Adipose tissue (tissue), 3 donors: Measurements from ENCODE around the gene ZBTB4. TPM values are rescaled to one million over a fixed set of nuclear protein-coding genes. Genes with fewer than 3 reads are reported as not detected.

Experiments used
- H3K27ac ChIP-seq: one replicate; pipeline ENCODE4 v1.5.1; 2013; ENCODE audit warnings: low read depth, low read length
- WGBS, 3 donors: extraction: QIAGEN DNeasy Blood & Tissue Kit; methylation state at CpG; one replicate each; pipeline ENCODE4 v1.1.7; 2013; 5-methylcytosine and 5-hydroxymethylcytosine counted together
- polyA plus RNA-seq, 3 donors: library from polyadenylated mRNA; stranded (reverse); fragments of 200-250 nt; gene quantifications; one replicate each; pipeline ENCODE4 v1.2.3, GENCODE V29; 2013
- donor health status: healthy with polysubstance abuse.
- donor health status: Bipolar disorder and iron deficiency.
- donor health status: healthy.

The ZBTB4 gene, protein sequence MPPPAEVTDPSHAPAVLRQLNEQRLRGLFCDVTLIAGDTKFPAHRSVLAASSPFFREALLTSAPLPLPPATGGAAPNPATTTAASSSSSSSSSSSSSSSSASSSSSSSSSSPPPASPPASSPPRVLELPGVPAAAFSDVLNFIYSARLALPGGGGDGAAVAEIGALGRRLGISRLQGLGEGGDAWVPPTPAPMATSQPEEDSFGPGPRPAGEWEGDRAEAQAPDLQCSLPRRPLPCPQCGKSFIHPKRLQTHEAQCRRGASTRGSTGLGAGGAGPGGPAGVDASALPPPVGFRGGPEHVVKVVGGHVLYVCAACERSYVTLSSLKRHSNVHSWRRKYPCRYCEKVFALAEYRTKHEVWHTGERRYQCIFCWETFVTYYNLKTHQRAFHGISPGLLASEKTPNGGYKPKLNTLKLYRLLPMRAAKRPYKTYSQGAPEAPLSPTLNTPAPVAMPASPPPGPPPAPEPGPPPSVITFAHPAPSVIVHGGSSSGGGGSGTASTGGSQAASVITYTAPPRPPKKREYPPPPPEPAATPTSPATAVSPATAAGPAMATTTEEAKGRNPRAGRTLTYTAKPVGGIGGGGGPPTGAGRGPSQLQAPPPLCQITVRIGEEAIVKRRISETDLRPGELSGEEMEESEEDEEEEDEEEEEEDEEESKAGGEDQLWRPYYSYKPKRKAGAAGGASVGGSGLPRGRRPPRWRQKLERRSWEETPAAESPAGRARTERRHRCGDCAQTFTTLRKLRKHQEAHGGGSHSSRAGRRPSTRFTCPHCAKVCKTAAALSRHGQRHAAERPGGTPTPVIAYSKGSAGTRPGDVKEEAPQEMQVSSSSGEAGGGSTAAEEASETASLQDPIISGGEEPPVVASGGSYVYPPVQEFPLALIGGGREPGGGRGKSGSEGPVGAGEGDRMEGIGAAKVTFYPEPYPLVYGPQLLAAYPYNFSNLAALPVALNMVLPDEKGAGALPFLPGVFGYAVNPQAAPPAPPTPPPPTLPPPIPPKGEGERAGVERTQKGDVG
- 10 to 100 TPM; 17.4 to 45.0 (median 32.9) TPM for polyA plus RNA-seq

DNA sequence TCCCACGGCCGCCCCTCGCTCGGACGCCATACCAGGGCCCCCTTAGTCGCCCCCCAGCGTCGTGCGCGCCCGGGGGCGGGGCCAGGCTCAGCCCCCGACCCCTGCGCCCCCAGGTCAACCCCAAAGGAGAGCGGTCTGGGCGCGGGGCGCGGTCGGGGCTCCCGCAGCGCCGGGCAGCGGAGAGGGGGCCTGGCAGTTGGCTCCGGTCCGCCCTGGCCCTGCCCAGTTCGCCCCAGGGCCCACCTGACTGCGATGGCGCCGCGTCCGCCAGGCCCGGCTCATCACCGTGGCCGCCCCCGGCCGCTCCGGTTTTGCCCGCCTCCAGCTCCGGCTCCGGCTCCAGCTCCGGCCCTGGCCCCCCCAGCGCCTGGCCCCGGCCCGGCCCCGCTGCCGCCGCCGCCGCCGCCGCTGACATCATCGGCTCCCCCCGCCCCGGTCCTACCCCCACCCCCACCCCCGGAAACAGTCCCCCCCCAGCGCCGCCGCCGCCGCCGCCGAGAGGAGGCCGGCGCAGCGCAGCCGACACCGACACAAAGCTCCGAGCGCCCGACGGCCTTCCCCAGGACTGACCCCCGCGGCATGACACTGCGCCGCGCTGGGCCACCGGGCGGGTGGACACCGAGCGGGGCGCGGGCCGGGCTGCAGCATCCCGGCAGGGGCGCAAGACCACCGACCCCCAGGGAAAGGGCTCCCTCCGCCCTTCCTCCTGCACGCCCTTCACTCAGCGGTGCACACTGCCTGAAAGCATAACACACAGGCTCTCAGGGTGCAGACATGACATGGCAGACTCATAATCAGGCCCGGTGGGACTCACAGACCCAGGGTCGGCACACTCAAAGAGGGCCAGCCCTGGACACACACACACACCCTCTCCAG lies at the start of gene ZBTB4:
ZBTB4 (minus strand) TSS at position 419 of the 876 bp plus-strand sequence. CDS start 12,830 bp downstream, outside the sequence.
- WGBS, 3 donors, result 0 to 1% (median 0%) methylated on average over 50 to 92 of the region's 92 CpGs
- H3K27ac ChIP-seq, result peak within 1 kb of the TSS; percentile 11

DNA sequence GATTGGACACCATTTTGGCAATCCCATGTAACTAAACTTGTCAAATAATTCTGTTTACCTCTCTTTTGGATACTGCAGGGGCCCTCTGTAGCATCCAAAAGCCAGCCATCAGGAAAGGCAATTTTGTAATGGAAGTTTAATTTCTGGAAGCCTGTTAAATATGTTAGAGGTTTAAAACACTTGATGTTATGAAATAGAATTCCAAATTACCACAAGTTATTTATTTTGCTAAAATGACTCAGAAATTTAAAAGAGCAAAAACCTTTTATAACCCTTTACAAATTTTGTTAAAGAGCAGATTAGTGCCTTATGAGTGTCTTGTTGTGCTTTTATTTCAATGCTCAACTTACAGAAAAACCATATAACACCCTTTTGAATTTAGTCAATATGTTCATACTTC lies 49.4 kb upstream of the ZBTB4 start:
- H3K27ac ChIP-seq, result no peak overlapping the region

DNA sequence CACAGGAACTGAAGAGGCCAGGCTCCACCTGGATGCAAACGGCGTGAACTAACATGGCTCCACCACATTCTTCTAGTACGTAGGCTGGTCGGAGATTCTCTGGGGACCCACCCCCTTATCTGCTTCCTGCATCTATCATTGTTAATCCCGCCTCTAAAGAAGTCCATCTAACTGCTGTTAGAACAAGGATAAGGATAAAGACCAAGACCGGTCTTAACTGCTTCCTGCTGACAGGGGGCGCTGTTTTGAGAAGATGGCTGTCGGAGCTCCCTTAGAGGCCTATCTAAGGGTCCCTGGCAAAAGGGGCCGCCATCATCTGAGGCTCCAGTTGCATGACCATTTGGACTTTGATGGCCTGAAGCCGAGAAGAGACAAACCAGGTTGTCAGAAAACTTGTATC lies 43.6 kb upstream of the ZBTB4 start:
- WGBS, 3 donors, result 31 to 47% (median 36%) methylated on average over 10 of the region's 10 CpGs
- no peak overlapping the region for H3K27ac ChIP-seq

DNA sequence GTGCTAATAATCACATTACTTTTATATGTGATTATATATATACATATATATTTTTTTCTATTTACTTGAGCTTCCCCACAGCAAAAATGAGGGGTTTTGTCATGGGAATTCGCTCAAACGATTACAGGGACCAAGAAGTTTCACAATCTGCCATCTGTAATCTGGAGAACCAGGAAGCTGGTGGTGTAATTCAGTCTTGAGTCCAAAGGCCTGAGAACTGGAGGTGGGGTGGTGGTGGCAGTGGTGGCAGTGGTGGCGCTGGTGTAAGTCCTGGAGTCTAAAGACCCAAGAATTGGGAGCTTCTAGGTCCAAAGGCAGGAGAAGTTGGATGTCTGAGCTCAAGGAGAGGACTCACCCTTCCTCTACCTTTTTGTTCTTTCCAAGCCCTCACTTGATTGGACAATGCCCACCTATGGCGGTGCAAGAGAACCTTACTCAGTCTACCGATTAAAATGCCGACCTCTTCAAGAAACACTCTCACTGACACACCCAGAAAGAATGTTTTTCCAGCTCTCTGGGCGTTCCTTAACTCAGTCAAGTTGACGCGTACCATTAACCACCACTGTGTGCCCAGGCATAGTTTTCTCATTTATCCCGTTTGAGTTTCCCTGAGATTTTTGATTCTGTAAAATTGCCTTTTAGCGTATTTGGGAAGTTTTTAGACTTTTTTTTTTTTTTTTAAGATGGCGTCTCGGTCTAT lies 36.6 kb upstream of the ZBTB4 start:
- H3K27ac ChIP-seq, result no peak overlapping the region
- WGBS, 3 donors, result 82 to 84% (median 82%) methylated on average over 13 of the region's 13 CpGs

DNA sequence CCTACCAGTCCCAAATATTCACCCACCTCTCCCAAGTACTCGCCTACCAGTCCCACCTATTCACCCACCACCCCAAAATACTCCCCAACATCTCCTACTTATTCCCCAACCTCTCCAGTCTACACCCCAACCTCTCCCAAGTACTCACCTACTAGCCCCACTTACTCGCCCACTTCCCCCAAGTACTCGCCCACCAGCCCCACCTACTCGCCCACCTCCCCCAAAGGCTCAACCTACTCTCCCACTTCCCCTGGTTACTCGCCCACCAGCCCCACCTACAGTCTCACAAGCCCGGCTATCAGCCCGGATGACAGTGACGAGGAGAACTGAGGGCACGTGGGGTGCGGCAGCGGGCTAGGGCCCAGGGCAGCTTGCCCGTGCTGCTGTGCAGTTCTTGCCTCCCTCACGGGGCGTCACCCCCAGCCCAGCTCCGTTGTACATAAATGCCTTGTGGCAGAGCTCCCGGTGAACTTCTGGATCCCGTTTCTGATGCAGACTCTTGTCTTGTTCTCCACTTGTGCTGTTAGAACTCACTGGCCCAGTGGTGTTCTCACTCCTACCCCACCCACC lies 34.5 kb upstream of the ZBTB4 start:
- 59 to 77% (median 76%) methylated on average over 17 of the region's 17 CpGs for WGBS, 3 donors
- H3K27ac ChIP-seq, result no peak overlapping the region

DNA sequence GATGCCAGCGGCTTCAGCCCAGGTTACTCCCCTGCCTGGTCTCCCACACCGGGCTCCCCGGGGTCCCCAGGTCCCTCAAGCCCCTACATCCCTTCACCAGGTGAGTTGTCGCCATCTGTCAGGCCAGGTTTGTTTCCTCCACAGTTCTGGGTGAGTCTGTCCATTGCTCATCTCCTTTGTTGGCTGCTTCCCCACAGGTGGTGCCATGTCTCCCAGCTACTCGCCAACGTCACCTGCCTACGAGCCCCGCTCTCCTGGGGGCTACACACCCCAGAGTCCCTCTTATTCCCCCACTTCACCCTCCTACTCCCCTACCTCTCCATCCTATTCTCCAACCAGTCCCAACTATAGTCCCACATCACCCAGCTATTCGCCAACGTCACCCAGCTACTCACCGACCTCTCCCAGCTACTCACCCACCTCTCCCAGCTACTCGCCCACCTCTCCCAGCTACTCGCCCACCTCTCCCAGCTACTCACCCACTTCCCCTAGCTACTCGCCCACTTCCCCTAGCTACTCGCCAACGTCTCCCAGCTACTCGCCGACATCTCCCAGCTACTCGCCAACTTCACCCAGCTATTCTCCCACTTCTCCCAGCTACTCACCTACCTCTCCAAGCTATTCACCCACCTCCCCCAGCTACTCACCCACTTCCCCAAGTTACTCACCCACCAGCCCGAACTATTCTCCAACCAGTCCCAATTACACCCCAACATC lies 33.6 kb upstream of the ZBTB4 start:
- no peak overlapping the region for H3K27ac ChIP-seq
- WGBS, 3 donors, result 80 to 85% (median 85%) methylated on average over 20 of the region's 20 CpGs

DNA sequence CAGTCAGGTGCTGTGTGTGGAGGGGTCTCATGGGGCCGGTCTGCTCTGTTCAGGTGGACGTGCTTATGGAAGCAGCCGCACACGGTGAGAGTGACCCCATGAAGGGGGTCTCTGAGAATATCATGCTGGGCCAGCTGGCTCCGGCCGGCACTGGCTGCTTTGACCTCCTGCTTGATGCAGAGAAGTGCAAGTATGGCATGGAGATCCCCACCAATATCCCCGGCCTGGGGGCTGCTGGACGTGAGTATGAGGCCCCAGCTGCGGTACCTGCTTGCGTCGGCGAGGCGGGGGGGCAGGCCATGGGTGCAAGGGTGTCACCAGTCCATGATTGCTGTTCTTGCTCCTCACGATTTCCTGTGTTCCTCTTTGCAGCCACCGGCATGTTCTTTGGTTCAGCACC lies 32.7 kb upstream of the ZBTB4 start:
- 85 to 92% (median 88%) methylated on average over 15 of the region's 15 CpGs for WGBS, 3 donors

DNA sequence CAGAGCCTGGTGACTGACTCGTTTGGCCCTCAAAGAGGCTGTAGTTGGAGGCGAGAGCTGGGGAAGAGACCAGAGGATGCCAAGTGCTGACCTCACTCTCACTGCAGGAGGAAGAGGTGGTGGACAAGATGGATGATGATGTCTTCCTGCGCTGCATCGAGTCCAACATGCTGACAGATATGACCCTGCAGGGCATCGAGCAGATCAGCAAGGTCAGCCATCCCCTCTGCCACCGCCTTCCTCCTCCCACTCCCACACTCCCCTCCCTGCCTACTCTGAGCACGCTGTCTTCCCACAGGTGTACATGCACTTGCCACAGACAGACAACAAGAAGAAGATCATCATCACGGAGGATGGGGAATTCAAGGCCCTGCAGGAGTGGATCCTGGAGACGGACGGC lies 31.7 kb upstream of the ZBTB4 start:
- H3K27ac ChIP-seq, result no peak overlapping the region
- WGBS, 3 donors, result 65 to 82% (median 66%) methylated on average over 10 of the region's 10 CpGs

More for the DNA sequence above, 32.7 kb upstream of the ZBTB4 start:
- H3K27ac ChIP-seq, result no peak overlapping the region

DNA sequence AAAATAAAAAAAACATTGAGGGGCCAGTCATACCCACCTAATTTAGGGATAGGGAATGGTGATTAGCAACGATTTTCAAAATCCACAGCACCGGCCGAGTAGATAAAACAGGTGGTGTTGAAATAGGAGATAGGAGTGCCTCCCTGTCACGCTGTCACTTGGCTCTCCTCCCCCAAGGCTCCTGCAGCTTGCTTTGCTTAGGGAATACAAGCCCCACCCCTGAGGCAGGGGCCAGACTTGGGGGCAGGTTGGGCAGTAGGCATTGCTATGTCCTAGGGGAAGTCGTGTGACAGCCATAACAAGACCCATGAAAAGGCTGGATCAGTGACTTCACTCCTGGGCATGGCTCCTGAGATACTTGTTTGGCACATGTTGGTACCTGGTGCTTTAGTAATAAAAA lies 30.5 kb upstream of the ZBTB4 start:
- H3K27ac ChIP-seq, result no peak overlapping the region
- 61 to 79% (median 77%) methylated on average over 5 of the region's 5 CpGs for WGBS, 3 donors

DNA sequence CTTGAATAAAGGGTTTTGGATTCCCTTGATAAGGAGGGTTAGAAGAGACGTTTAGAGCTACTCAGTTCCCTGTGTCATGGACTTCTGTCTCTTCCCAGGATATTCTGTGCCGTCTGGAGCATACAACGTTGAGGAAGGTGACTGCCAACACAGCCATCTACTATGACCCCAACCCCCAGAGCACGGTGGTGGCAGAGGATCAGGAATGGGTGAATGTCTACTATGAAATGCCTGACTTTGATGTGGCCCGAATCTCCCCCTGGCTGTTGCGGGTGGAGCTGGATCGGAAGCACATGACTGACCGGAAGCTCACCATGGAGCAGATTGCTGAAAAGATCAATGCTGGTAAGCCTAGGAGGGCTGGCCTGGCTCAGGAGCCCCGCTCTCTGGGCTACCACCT lies 29.4 kb upstream of the ZBTB4 start:
- H3K27ac ChIP-seq, result no peak overlapping the region
- WGBS, 3 donors, result 87 to 93% (median 89%) methylated on average over 9 of the region's 9 CpGs

DNA sequence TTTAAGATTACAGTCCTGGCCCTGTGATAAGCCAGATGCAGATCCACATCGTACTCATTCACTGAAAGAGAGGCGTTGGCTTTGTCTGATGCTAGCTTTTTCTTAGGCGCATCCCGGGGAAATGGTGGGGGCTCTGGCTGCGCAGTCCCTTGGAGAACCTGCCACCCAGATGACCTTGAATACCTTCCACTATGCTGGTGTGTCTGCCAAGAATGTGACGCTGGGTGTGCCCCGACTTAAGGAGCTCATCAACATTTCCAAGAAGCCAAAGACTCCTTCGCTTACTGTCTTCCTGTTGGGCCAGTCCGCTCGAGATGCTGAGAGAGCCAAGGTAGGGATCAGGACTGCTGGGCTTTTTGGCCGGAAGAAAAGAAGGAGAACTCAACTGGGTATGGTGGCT lies 28.7 kb upstream of the ZBTB4 start:
- no peak overlapping the region for H3K27ac ChIP-seq
- 74 to 79% (median 78%) methylated on average over 11 of the region's 11 CpGs for WGBS, 3 donors

DNA sequence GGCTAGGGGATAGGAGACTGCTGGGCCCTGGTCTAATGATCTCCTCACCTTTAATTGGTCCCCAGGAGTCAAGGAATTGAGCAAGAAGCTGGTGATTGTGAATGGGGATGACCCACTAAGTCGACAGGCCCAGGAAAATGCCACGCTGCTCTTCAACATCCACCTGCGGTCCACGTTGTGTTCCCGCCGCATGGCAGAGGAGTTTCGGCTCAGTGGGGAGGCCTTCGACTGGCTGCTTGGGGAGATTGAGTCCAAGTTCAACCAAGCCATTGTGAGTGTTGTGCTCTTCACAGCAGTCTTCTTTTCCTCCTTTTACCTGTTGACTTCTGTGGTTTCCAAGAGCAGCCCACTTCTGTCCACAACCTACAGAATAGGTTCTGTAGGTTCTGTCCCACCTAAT lies 24.1 kb upstream of the ZBTB4 start:
- H3K27ac ChIP-seq, result no peak overlapping the region
- WGBS, 3 donors, result 93 to 96% (median 94%) methylated on average over 8 of the region's 8 CpGs

DNA sequence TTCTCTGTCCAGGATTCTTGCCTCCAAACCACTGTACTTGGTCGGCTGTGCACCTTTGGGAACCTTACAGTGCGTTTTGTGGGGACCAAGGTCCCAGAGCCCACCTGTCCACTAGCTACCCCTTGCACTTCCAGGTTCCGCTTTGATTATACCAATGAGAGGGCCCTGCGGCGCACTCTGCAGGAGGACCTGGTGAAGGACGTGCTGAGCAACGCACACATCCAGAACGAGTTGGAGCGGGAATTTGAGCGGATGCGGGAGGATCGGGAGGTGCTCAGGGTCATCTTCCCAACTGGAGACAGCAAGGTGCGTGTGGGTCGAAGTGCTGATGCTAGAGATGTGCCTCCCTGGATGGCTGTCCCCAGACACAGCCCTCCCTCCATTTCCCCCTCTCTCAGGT lies 23.6 kb upstream of the ZBTB4 start:
- WGBS, 3 donors, result 83 to 89% (median 88%) methylated on average over 14 of the region's 14 CpGs
- H3K27ac ChIP-seq, result no peak overlapping the region

DNA sequence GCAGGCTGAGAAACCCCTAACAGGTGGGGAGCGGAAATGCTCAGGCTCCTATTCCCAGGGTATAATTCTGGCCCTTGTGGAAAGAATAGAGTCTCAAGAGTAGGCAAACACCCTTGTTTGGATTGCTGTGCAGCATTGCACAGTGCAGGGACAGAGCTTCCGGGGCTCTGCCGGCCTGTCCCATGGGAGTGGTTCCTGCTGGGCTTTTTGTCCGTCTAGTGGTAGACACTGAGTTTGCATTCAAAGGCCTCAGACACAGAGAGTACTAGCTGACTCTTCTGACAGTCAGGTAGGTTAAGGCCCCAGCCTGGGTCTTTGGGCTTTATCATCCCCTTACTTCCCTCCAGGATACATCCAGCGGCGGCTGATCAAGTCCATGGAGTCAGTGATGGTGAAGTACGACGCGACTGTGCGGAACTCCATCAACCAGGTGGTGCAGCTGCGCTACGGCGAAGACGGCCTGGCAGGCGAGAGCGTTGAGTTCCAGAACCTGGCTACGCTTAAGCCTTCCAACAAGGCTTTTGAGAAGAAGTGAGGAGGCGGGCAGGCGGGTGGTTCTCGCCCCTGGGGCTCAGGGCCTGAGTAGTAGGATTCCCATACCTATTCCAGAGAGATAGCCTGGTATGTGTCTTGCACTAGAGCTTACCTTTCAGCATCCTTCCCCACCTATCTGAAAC lies 22.9 kb upstream of the ZBTB4 start:
- 89 to 93% (median 90%) methylated on average over 20 of the region's 20 CpGs for WGBS, 3 donors
- no peak overlapping the region for H3K27ac ChIP-seq

DNA sequence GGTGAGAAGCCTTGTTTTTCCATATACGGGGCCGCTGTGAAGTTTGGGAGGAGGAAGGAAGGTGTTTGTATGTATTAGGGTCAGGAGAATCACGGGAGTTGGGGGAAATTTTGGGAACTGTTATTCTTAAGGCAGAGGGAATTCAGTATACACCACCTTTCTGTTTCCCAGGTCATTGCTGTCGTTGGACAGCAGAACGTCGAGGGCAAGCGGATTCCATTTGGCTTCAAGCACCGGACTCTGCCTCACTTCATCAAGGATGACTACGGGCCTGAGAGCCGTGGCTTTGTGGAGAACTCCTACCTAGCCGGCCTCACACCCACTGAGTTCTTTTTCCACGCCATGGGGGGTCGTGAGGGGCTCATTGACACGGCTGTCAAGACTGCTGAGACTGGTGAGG lies 22.3 kb upstream of the ZBTB4 start:
- WGBS, 3 donors, result 82 to 85% (median 84%) methylated on average over 14 of the region's 14 CpGs

DNA sequence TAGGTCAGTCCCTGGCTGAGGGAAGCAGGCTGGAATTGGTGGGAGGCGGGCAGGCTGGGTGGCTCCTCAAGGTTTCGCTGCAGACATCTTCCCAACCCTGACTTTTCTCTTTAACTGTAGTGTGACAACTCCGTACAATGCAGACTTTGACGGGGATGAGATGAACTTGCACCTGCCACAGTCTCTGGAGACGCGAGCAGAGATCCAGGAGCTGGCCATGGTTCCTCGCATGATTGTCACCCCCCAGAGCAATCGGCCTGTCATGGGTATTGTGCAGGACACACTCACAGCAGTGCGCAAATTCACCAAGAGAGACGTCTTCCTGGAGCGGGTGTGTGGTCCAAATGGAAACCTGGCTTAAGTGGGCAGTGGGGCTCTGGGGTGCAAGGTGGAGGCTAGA lies 19.7 kb upstream of the ZBTB4 start:
- no peak overlapping the region for H3K27ac ChIP-seq
- WGBS, 3 donors, result 85 to 92% (median 88%) methylated on average over 11 of the region's 11 CpGs

More for the DNA sequence above, 22.3 kb upstream of the ZBTB4 start:
- no peak overlapping the region for H3K27ac ChIP-seq
